ENCODE measurements around the gene MGRN1.

Gene MGRN1

GRCh38 chr16:4612977-4613635, 11.5 kb upstream of the MGRN1 start:
- Mint-ChIP-seq H3K36me3 (no peaks in the 10 kb centered on the region), H3K4me1 (ENCODE audit: low read depth) (peaks cover 27% of the 10 kb centered on the region), H3K27ac (peak overlapping the region; percentile 64), H3K9me3 (ENCODE audit: low read depth) (no peaks in the 10 kb centered on the region), H3K4me3 (peak overlapping the region; percentile 82), H3K27me3 (no peaks in the 10 kb centered on the region)

GRCh38 chr16:4613636-4614570, 10.7 kb upstream of the MGRN1 start:
- Mint-ChIP-seq H3K27ac (peak overlapping the region; percentile 54), H3K9me3 (ENCODE audit: low read depth) (no peaks in the 10 kb centered on the region), H3K4me3 (peak overlapping the region; percentile 82), H3K27me3 (no peaks in the 10 kb centered on the region), H3K36me3 (no peaks in the 10 kb centered on the region), H3K4me1 (ENCODE audit: low read depth) (peaks cover 29% of the 10 kb centered on the region)

- Mint-ChIP-seq H3K27me3 (no peaks in the 10 kb centered on the region), H3K27ac (peak within 1 kb of the TSS; percentile 96), H3K36me3 (no peaks in the 10 kb centered on the region), H3K9me3 (ENCODE audit: low read depth) (no peaks in the 10 kb centered on the region), H3K4me1 (ENCODE audit: low read depth) (peaks cover 29% of the 10 kb centered on the region), H3K4me3 (peak within 1 kb of the TSS; percentile 94)
Observed at GRCh38 chr16:4614571-4615383, 9.8 kb upstream of the MGRN1 start, which contains the start of gene UBALD1. UBALD1 (minus strand) TSS chr16:4614888; CDS start chr16:4614797, 91 bp downstream.

DNA sequence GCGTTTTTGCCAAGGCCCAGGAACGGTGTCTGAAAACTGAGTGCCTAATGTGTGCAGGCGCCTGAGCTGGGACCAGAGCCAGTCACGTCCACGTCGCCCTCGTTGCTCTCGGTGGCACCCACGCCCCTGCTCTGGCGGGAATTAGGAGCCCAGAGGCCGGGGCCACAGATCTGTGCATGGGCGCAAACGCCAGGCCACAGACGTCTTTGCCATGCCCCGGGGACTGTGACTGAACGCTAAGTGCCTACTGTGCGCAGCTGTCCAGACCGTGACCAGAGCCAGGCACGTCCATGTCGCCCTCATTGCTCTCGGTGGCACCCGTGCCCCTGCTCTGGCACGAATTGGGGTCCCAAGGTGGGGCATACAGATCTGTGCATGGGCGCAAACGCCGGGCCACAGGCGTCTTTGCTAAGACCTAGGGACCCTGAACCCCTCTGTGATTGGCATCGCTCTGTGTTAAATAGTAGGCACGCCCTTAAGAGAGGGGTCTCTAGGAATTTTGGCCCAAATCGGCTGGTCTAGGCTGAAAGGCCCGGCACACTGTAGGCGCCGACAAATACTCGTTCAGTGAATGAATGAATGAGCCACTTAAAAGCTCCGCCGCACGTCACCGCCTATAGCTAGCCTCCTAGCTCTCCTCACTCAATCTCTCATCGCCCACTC, 9.1 kb upstream of the MGRN1 start:
- peak overlapping the region; percentile 94 for H3K4me3 Mint-ChIP-seq
- H3K9me3 Mint-ChIP-seq (ENCODE audit: low read depth) = no peaks in the 10 kb centered on the region
- H3K27me3 Mint-ChIP-seq = no peaks in the 10 kb centered on the region
- H3K4me1 Mint-ChIP-seq (ENCODE audit: low read depth) = peaks cover 29% of the 10 kb centered on the region
- H3K36me3 Mint-ChIP-seq = no peaks in the 10 kb centered on the region
- peak overlapping the region; percentile 92 for H3K27ac Mint-ChIP-seq

DNA sequence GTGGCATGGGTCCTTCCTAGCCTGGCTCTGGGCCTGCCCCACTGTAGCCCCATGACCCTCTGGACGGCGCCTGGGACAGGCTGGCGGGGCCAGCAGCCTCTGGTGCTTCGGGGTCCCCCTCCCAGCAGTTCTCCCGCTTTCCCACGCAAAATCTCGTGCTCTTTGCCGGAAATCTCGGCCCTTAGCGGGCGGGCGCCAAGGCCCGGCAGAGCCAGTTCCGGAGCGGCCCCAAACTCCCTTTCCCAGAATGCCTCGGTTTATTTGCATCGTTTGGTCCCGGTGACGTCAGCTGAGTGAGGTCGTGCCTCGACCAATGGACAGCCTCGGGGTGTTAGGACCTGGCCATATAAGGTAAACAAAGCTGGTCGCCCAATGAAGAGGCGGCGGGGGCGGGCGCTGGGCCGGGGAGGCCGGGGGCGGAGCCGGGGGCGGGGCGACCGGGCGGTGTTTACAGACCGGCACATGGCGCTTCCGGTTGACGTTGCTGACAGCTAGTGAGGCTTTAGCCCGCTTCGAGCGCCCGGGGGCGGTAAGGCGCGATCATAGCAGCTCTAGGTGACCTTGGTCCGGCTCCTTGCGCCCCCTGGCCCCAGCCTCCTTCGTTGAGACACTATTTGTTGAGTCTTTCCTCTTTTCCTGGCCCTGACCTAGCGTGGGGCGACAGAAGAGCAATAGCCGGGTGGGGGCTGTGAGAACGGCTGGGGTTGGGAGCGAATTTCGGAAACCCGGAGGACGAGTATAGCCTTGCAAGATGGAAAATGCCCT, 8.4 kb upstream of the MGRN1 start:
- Mint-ChIP-seq H3K36me3 (no peaks in the 10 kb centered on the region), H3K4me3 (peak overlapping the region; percentile 94), H3K4me1 (ENCODE audit: low read depth) (peaks cover 29% of the 10 kb centered on the region), H3K27ac (peak overlapping the region; percentile 99), H3K27me3 (no peaks in the 10 kb centered on the region), H3K9me3 (ENCODE audit: low read depth) (no peaks in the 10 kb centered on the region)

- H3K9me3 Mint-ChIP-seq (ENCODE audit: low read depth) = no peaks in the 10 kb centered on the region
- H3K27me3 Mint-ChIP-seq = no peaks in the 10 kb centered on the region
- H3K27ac Mint-ChIP-seq = peak overlapping the region; percentile 41
- H3K4me3 Mint-ChIP-seq = peak overlapping the region; percentile 6
- H3K4me1 Mint-ChIP-seq (ENCODE audit: low read depth) = peaks cover 25% of the 10 kb centered on the region
- H3K36me3 Mint-ChIP-seq = no peaks in the 10 kb centered on the region
Observed at GRCh38 chr16:4617880-4618279, 6.7 kb upstream of the MGRN1 start.

- Mint-ChIP-seq H3K36me3 (no peaks in the 10 kb centered on the region), H3K4me3 (no peak overlapping the region), H3K4me1 (ENCODE audit: low read depth) (peaks cover 22% of the 10 kb centered on the region), H3K27me3 (no peaks in the 10 kb centered on the region), H3K27ac (no peak overlapping the region), H3K9me3 (ENCODE audit: low read depth) (no peaks in the 10 kb centered on the region)
Observed at GRCh38 chr16:4618645-4619418, 5.8 kb upstream of the MGRN1 start.

DNA sequence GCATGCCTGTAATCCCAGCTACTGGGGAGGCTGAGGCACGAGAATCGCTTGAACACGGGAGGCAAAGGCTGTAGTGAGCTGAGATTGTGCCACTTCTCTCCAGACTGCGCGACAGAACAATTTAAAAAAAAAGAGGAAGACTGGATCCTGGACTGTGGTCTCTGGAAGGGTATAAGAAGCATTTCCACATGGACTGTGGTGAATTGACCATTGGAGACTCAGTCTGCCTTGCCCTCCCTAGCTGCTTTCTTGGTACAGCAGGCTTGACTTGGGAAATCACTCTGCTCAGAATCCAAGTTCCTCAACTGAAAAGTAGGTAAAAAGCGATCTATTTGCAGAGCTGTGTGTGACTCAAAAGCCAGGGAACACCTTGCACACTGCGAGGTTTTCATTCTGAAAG, 1.0 kb upstream of the MGRN1 start:
- Mint-ChIP-seq H3K4me3 (peak overlapping the region; percentile 89), H3K9me3 (ENCODE audit: low read depth) (no peaks in the 10 kb centered on the region), H3K27me3 (no peaks in the 10 kb centered on the region), H3K27ac (peak overlapping the region; percentile 16), H3K36me3 (no peaks in the 10 kb centered on the region), H3K4me1 (ENCODE audit: low read depth) (peaks cover 31% of the 10 kb centered on the region)

DNA sequence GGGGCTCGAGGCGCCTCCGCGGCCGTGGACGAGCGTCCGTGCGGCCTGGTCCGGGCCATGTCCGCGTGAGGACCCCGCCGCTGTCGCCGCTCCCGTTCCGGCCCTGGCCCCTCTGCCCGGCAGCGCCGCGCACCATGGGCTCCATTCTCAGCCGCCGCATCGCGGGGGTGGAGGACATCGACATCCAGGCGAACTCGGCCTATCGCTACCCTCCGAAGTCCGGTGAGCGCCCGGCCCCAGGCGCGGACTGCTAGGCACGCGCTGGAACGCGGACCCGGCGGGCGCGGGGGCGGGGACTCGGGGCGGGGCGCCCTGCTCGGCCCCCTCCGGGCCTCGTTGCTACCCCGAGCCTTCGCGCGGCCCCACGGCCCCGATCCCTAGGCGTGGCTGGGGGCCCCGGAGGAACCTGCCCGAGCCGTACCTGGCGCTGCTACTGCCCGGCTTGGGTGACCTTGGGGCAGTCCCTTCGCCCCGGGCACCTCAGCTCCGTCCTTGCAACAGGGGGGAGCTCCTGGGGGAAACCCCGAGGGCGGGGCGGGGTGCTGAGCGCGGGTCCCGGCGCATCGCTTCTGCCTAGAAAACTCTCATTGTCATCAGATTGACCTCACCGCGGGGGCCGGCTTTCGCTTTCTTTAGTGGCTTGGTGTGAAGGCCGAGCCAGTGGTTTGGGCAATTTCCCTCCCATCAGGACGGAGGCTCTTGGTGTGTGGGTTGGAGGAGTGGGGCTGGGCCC, 367 bp downstream of the MGRN1 start:
- H3K9me3 Mint-ChIP-seq (ENCODE audit: low read depth) = no peaks in the 10 kb centered on the region
- H3K36me3 Mint-ChIP-seq = no peaks in the 10 kb centered on the region
- H3K4me3 Mint-ChIP-seq = peak overlapping the region; percentile 97
- H3K27ac Mint-ChIP-seq = peak overlapping the region; percentile 96
- peaks cover 37% of the 10 kb centered on the region for H3K4me1 Mint-ChIP-seq (ENCODE audit: low read depth)
- H3K27me3 Mint-ChIP-seq = no peaks in the 10 kb centered on the region

- Mint-ChIP-seq H3K9me3 (ENCODE audit: low read depth) (no peaks in the 10 kb centered on the region), H3K27ac (peak overlapping the region; percentile 96), H3K4me1 (ENCODE audit: low read depth) (peaks cover 37% of the 10 kb centered on the region), H3K4me3 (peak overlapping the region; percentile 97), H3K36me3 (no peaks in the 10 kb centered on the region), H3K27me3 (no peaks in the 10 kb centered on the region)
Observed at GRCh38 chr16:4625560-4626159, 1.0 kb downstream of the MGRN1 start.

DNA sequence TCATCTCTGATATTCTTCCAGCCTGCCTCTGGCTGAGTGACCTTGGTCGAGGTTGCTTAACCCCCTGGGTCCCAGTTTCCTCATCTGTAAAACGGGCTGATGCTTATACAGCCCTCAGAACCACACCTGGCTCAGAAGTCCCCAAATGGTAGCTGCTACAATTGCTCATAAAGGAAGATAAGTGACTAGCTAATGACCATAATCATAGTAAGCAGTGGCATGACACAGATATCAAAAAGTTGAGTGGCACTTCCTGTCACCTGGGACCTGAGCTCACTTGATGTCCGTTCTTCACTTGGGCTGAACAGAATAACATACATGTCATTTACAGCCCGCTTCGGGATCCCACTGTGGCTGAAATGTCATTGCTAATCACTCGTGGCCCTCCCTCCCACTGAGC, 1.8 kb downstream of the MGRN1 start:
- peak overlapping the region; percentile 97 for H3K4me3 Mint-ChIP-seq
- H3K4me1 Mint-ChIP-seq (ENCODE audit: low read depth) = peaks cover 39% of the 10 kb centered on the region
- H3K27ac Mint-ChIP-seq = peak overlapping the region; percentile 96
- H3K36me3 Mint-ChIP-seq = peaks cover 2% of the 10 kb centered on the region
- no peaks in the 10 kb centered on the region for H3K9me3 Mint-ChIP-seq (ENCODE audit: low read depth)
- no peaks in the 10 kb centered on the region for H3K27me3 Mint-ChIP-seq

DNA sequence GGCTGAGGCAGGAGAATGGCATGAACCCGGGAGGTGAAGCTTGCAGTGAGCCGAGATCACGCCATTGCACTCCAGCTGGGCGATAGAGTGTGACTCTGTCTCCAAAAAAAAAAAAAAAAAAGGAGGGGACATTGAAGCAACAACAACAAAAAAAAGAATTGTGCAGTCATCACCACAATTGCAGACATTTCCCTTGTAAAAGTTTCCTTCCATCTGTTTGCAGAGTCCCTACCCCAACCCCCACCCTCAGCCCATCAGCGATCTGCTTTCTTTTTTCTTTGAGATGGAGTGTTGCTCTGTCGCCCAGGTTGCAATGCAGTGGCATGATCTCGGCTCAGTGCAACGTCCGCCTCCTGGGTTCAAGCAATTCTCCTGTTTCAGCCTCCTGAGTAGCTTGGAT, 3.7 kb downstream of the MGRN1 start:
- Mint-ChIP-seq H3K4me3 (no peak overlapping the region), H3K27ac (no peak overlapping the region), H3K27me3 (no peaks in the 10 kb centered on the region), H3K36me3 (peaks cover 5% of the 10 kb centered on the region), H3K4me1 (ENCODE audit: low read depth) (peaks cover 39% of the 10 kb centered on the region), H3K9me3 (ENCODE audit: low read depth) (no peaks in the 10 kb centered on the region)
